HG03342 (cell line): ENCODE data around the gene PPFIBP2.

Experiments
- ATAC-seq: cut with Tn5 transposase; IDR thresholded peaks from one replicate; pipeline ENCODE4 v1.9.1; 2021; ENCODE audit warnings: mild to moderate bottlenecking, moderate library complexity; ENCODE audit not compliant: unreplicated experiment

Gene PPFIBP2

GRCh38 chr11:7548659-7549274, 35.0 kb downstream of the PPFIBP2 start:
- peak; percentile 86 for ATAC-seq

- ATAC-seq: no peak
Observed at GRCh38 chr11:7549681-7550080, 35.9 kb downstream of the PPFIBP2 start.

- ATAC-seq: no peak
Observed at GRCh38 chr11:7551571-7551970, 37.8 kb downstream of the PPFIBP2 start.

- ATAC-seq: no peak
Observed at GRCh38 chr11:7552666-7553065, 38.9 kb downstream of the PPFIBP2 start.

- ATAC-seq: no peak
Observed at GRCh38 chr11:7555052-7555699, 41.4 kb downstream of the PPFIBP2 start.

- ATAC-seq: no peak
Observed at GRCh38 chr11:7558046-7558445, 44.2 kb downstream of the PPFIBP2 start.

GRCh38 chr11:7559398-7560283, 45.8 kb downstream of the PPFIBP2 start:
- ATAC-seq: no peak

GRCh38 chr11:7561562-7561961, 47.8 kb downstream of the PPFIBP2 start:
- ATAC-seq: no peak

- ATAC-seq: no peak
Observed at GRCh38 chr11:7563281-7563680, 49.5 kb downstream of the PPFIBP2 start.

- no peak for ATAC-seq
Observed at GRCh38 chr11:7564803-7565202, 51.0 kb downstream of the PPFIBP2 start.

GRCh38 chr11:7567311-7567710, 53.5 kb downstream of the PPFIBP2 start:
- no peak for ATAC-seq

- no peak for ATAC-seq
Observed at GRCh38 chr11:7569044-7569443, 55.2 kb downstream of the PPFIBP2 start.

GRCh38 chr11:7570241-7570640, 56.4 kb downstream of the PPFIBP2 start:
- no peak for ATAC-seq

- ATAC-seq: no peak
Observed at GRCh38 chr11:7570938-7571521, 57.2 kb downstream of the PPFIBP2 start.

- ATAC-seq: no peak
Observed at GRCh38 chr11:7571640-7572000, 57.8 kb downstream of the PPFIBP2 start.

GRCh38 chr11:7572001-7572712, 58.4 kb downstream of the PPFIBP2 start:
- no peak for ATAC-seq

- no peak for ATAC-seq
Observed at GRCh38 chr11:7573193-7573557, 59.4 kb downstream of the PPFIBP2 start.

GRCh38 chr11:7573558-7574296, 59.9 kb downstream of the PPFIBP2 start:
- ATAC-seq: no peak

- no peak for ATAC-seq
Observed at GRCh38 chr11:7574491-7575130, 60.8 kb downstream of the PPFIBP2 start.
